Endothelial cell of umbilical vein (primary cell): ENCODE measurements around the gene TEKT5. TPM values are rescaled to one million over a fixed set of nuclear protein-coding genes. Genes with fewer than 3 reads are reported as not detected.

Experiments used
- BruUV-seq: library from RNA; stranded (reverse); fragments of 400-500 nt; replicated peaks from 2 replicates; lab custom pipeline; 2021; lab: Mats Ljungman, UMichigan
- CTCF ChIA-PET: fragments of 300-600, 350-600 bp; sonication (Branson Sonifier 250); formaldehyde crosslinking; loops from one replicate; lab custom pipeline; 2021; ENCODE audit warnings: antibody characterized with exemption, inconsistent platforms; lab: Charles Lee
- POLR2A ChIA-PET: fragments of 300-600, 350-600 bp; sonication (Branson Sonifier 250); formaldehyde crosslinking; loops from one replicate; lab custom pipeline; 2021; ENCODE audit warnings: antibody characterized with exemption, inconsistent platforms; lab: Charles Lee
- DNase-seq: peaks from one replicate; pipeline ENCODE4 v3.0.0-alpha.2; 2011; ENCODE audit warnings: low read depth, low spot score
- FAIRE-seq: peaks from 2 replicates; lab custom pipeline; 2011; peaks lifted over from hg19 to GRCh38; lab: Jason Lieb, UNC
- H2AFZ ChIP-seq: 2 replicates; pipeline ENCODE4 v1.6.0; 2012; ENCODE audit warnings: low read depth, low read length, control low read depth, inconsistent platforms
- H3K27ac ChIP-seq: 2 replicates; pipeline ENCODE4 v1.5.1; 2011; ENCODE audit warnings: low read depth, mild to moderate bottlenecking, control low read depth, low read length, moderate library complexity; ENCODE audit not compliant: insufficient read depth
- H3K27me3 ChIP-seq, 2 experiments: 2 replicates each; pipeline versions ENCODE4 v1.6.0 to v1.6.1; 2011; ENCODE audit warnings: low read length in 2 of 2, mixed read lengths in 1 of 2; ENCODE audit not compliant: control insufficient read depth in 2 of 2, insufficient read depth in 2 of 2
- H3K36me3 ChIP-seq, 2 experiments: 2 replicates in 1 of 2; 3 replicates in 1 of 2; pipeline ENCODE4 v1.5.1; 2011; ENCODE audit warnings: low read length in 2 of 2, mild to moderate bottlenecking in 1 of 2, moderate library complexity in 1 of 2; ENCODE audit not compliant: control insufficient read depth in 2 of 2, insufficient read depth in 2 of 2; ENCODE audit errors: extremely low read depth in 1 of 2
- H3K4me1 ChIP-seq: 3 replicates; pipeline ENCODE4 v1.5.1; 2011; ENCODE audit warnings: mild to moderate bottlenecking, low read length; ENCODE audit not compliant: control insufficient read depth, insufficient read depth; ENCODE audit errors: extremely low read depth
- H3K4me2 ChIP-seq: 2 replicates; pipeline ENCODE4 v1.6.1; 2011; ENCODE audit warnings: low read length, control low read depth, mixed read lengths; ENCODE audit not compliant: insufficient read depth
- H3K4me3 ChIP-seq, 3 experiments: fragments of 200-600 bp in 1 of 3; sonication (generic), shearing (Covaris generic) in 1 of 3; replicated peaks in 1 of 3; 2 replicates each; pipeline ENCODE4 v1.5.1; 2011 to 2016; ENCODE audit warnings: control low read depth in 3 of 3, low read length in 3 of 3, mild to moderate bottlenecking in 2 of 3, inconsistent platforms in 1 of 3, low read depth in 1 of 3, moderate library complexity in 1 of 3; ENCODE audit not compliant: insufficient read depth in 1 of 3
- H3K79me2 ChIP-seq: 2 replicates; pipeline ENCODE4 v1.6.0; 2012; ENCODE audit warnings: low read length, inconsistent platforms; ENCODE audit not compliant: control insufficient read depth, insufficient read depth
- H3K9ac ChIP-seq: replicated peaks from 2 replicates; pipeline ENCODE3; 2011; ENCODE audit warnings: low read length, control low read depth; ENCODE audit not compliant: insufficient read depth; ENCODE audit errors: extremely low read depth
- H3K9me1 ChIP-seq: replicated peaks from 3 replicates; pipeline ENCODE4 v1.6.0; 2011; ENCODE audit warnings: mild to moderate bottlenecking, low read length; ENCODE audit not compliant: control insufficient read depth, insufficient read depth; ENCODE audit errors: extremely low read depth
- H3K9me3 ChIP-seq: replicated peaks from 2 replicates; pipeline ENCODE4 v1.5.1; 2012; ENCODE audit warnings: low read length, inconsistent platforms; ENCODE audit not compliant: control insufficient read depth, insufficient read depth
- H4K20me1 ChIP-seq: replicated peaks from 2 replicates; pipeline ENCODE3; 2011; ENCODE audit warnings: mild to moderate bottlenecking, low read length; ENCODE audit not compliant: control insufficient read depth, insufficient read depth; ENCODE audit errors: extremely low read depth
- EZH2 ChIP-seq: IDR thresholded peaks from 2 replicates; pipeline ENCODE4 v1.6.1; 2012; ENCODE audit warnings: borderline replicate concordance, low read depth, mild to moderate bottlenecking, moderate library complexity, low read length, inconsistent platforms; ENCODE audit not compliant: severe bottlenecking
- FOS ChIP-seq: IDR thresholded peaks from 2 replicates; pipeline ENCODE4 v1.6.1; 2011; ENCODE audit warnings: mild to moderate bottlenecking, low read length, moderate library complexity, borderline replicate concordance; ENCODE audit not compliant: insufficient read depth
- GATA2 ChIP-seq: IDR thresholded peaks from 2 replicates; pipeline ENCODE4 v1.7.0; 2011; ENCODE audit warnings: low read depth, mild to moderate bottlenecking, moderate library complexity, mixed read lengths, low read length; ENCODE audit not compliant: insufficient read length, insufficient read depth
- JUN ChIP-seq: IDR thresholded peaks from 2 replicates; pipeline ENCODE4 v1.6.1; 2011; ENCODE audit warnings: borderline replicate concordance, low read depth; ENCODE audit not compliant: insufficient read length, insufficient read depth
- POLR2A ChIP-seq: IDR thresholded peaks from 2 replicates; pipeline ENCODE4 v1.6.1; 2012; ENCODE audit warnings: low read depth, mild to moderate bottlenecking, control low read depth, low read length
- POLR2AphosphoS5 ChIP-seq: IDR thresholded peaks from 2 replicates; pipeline ENCODE4 v1.6.1; 2012; ENCODE audit warnings: low read depth, mild to moderate bottlenecking, control low read depth, low read length, moderate library complexity; ENCODE audit not compliant: insufficient read depth
- dilution Hi-C: fragments of 300-500 bp; cut with MboI; formaldehyde crosslinking; loops from one replicate; pipeline ENCODE4 v1.15.0; 2019; ENCODE audit warnings: low sequenced_read_pairs; ENCODE audit not compliant: extremely low pct_ligation_motif_present
- intact Hi-C: fragments of 100-400 bp; cut with micrococcal nuclease; formaldehyde crosslinking; loops from one replicate; pipeline ENCODE4 v1.10.0; 2022
- polyA plus RNA-seq, 4 experiments: library from polyadenylated mRNA; depleted of rRNA in 3 of 4; stranded (reverse) in 3 of 4; unstranded in 1 of 4; fragments of >200 nt; gene quantifications; 2 replicates each; pipeline versions ENCODE4 v1.2.1 to v1.2.3, GENCODE V29; 2011 to 2012; ENCODE audit warnings: missing spikeins in 1 of 4
- total RNA-seq: library from RNA; stranded (reverse); gene quantifications from 2 replicates; pipeline ENCODE4 v1.2.3, GENCODE V29; 2021
- TF ChIP-seq, protein P1 (sequence below), 2 donors: IDR thresholded peaks; 1 replicate in 1 of 2; 2 replicates in 1 of 2; pipeline ENCODE4 v1.5.1; 2011; ENCODE audit warnings: low read length in 2 of 2, mild to moderate bottlenecking in 2 of 2, moderate library complexity in 2 of 2, control low read depth in 1 of 2, inconsistent platforms in 1 of 2, low read depth in 1 of 2; ENCODE audit not compliant: insufficient read depth in 1 of 2; ENCODE audit errors: extremely low read depth in 1 of 2

TEKT5 gene
- total and polyA plus RNA-seq, 2 donors (not counting 3 experiments of a cell fraction or from before 2014, with no cell fraction given) = not detected

DNA sequence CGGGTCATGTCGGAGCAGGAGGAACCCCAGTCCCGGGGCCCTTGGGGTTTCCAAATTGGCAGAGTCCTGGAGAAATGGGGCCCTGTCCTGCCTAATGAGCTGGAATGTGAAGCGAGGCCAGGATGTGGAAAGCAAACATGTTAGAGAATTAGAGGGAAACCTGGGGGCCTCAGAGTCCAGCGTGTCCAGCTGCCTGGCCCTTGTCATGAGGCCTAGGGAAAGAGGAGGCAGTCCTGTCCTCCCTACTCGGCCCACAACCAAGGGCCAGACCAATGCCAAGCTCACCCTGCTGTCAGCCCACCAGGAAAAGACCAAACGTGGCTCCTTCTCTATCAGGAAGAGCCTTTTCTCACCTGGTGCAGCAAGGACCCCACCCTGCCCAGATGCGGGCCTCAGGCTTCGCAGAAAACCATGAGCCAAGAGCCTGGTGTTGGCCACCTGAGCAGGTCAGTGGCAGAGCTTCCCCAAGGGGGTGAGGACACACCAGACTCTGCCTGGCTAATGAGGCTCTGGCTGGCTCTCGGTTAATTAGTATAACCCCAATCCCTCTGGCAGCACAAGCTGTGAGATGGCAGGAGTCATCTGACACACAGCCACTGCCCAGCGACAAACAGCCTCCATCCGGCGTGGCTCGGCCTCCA, 10.1 kb downstream of the TEKT5 start:
- H3K4me1 ChIP-seq = no peaks in the 10 kb centered on the region
- no peaks in the 10 kb centered on the region for H3K9me3 ChIP-seq
- H3K4me2 ChIP-seq = no peak overlapping the region
- H3K9ac ChIP-seq = no peak overlapping the region
- H3K36me3 ChIP-seq = no peaks in the 10 kb centered on the region
- POLR2A ChIA-PET = no interaction called here
- TF ChIP-seq FOS = no peak
- no peak for TF ChIP-seq POLR2A
- CTCF ChIA-PET = interaction anchor here (1.7 kb wide), 1 partner anchor 16 kb away, joined by 5 read pairs; no protein-coding TSS in a partner anchor
- H3K27ac ChIP-seq = no peak overlapping the region
- H3K27me3 ChIP-seq = no peaks in the 10 kb centered on the region
- DNase-seq (no peak), FAIRE-seq (no peak)
- no peak overlapping the region for H2AFZ ChIP-seq
- BruUV-seq = no TSS peak
- no peaks in the 10 kb centered on the region for H3K9me1 ChIP-seq
- H3K4me3 ChIP-seq = no peak overlapping the region
- H3K79me2 ChIP-seq = no peaks in the 10 kb centered on the region
- no peaks in the 10 kb centered on the region for H4K20me1 ChIP-seq
- intact Hi-C loops (no loop called here), dilution Hi-C loops (no loop called here)

DNA sequence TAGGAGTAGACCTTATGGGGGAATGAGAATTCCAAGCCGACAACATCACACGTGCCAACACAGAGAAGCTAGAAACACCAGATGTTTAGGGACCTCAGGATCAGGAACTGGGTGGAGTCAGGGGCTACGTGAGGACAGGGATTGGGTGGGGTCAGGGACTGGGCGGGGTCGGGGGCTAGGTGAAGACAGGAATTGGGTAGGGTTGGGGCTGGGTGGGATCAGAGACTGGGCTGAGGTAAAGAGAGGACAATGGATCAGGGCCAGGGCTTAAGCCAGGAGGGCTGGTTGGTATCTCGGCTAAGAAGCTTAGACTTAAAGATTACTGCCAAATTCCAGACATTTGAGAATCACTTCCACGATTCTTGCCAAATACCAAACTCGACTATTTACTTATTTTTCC, 11.6 kb downstream of the TEKT5 start:
- no TSS peak for BruUV-seq
- no peak overlapping the region for H3K27ac ChIP-seq
- dilution Hi-C loops (no loop called here), intact Hi-C loops (no loop called here)
- DNase-seq (no peak), FAIRE-seq (no peak)
- H4K20me1 ChIP-seq = no peaks in the 10 kb centered on the region
- no peak overlapping the region for H2AFZ ChIP-seq
- ChIA-PET CTCF (interaction anchor here (1.7 kb wide), 1 partner anchor 15 kb away, joined by 5 read pairs; no protein-coding TSS in a partner anchor), POLR2A (no interaction called here)
- no peaks in the 10 kb centered on the region for H3K36me3 ChIP-seq
- no peaks in the 10 kb centered on the region for H3K79me2 ChIP-seq
- no peak overlapping the region for H3K9ac ChIP-seq
- no peaks in the 10 kb centered on the region for H3K27me3 ChIP-seq
- H3K4me3 ChIP-seq = no peak overlapping the region
- TF ChIP-seq JUN = no peak
- no peak for TF ChIP-seq EZH2
- TF ChIP-seq, protein P1, sequence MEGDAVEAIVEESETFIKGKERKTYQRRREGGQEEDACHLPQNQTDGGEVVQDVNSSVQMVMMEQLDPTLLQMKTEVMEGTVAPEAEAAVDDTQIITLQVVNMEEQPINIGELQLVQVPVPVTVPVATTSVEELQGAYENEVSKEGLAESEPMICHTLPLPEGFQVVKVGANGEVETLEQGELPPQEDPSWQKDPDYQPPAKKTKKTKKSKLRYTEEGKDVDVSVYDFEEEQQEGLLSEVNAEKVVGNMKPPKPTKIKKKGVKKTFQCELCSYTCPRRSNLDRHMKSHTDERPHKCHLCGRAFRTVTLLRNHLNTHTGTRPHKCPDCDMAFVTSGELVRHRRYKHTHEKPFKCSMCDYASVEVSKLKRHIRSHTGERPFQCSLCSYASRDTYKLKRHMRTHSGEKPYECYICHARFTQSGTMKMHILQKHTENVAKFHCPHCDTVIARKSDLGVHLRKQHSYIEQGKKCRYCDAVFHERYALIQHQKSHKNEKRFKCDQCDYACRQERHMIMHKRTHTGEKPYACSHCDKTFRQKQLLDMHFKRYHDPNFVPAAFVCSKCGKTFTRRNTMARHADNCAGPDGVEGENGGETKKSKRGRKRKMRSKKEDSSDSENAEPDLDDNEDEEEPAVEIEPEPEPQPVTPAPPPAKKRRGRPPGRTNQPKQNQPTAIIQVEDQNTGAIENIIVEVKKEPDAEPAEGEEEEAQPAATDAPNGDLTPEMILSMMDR (IDR thresholded peaks at IDR 0.05; ENCODE audit: extremely low read depth in 1 of 2, insufficient read depth in 1 of 2, low read depth in 1 of 2, low read length in 2 of 2) = no peak
- TF ChIP-seq FOS = no peak
- TF ChIP-seq POLR2A = no peak
- no peak for TF ChIP-seq POLR2AphosphoS5
- no peak for TF ChIP-seq GATA2
- no peak overlapping the region for H3K4me2 ChIP-seq
- H3K9me3 ChIP-seq = no peaks in the 10 kb centered on the region
- H3K4me1 ChIP-seq = no peaks in the 10 kb centered on the region
- no peaks in the 10 kb centered on the region for H3K9me1 ChIP-seq
